H1 (cell line): ENCODE measurements around the gene PPP1R2. TPM values are rescaled to one million over a fixed set of nuclear protein-coding genes. Genes with fewer than 3 reads are reported as not detected.

Source experiments
- ASH2L ChIP-seq: fragments of 200-600, 300-600 bp; sonication (generic); IDR thresholded peaks from one replicate; pipeline ENCODE4 v1.7.1; 2017; ENCODE audit warnings: low read length
- CBX8 ChIP-seq: fragments of 300-800, 300-1000 bp; sonication (generic); IDR thresholded peaks from 2 replicates; pipeline ENCODE4 v1.7.1; 2016; ENCODE audit warnings: low read depth, low read length, borderline replicate concordance
- NANOG ChIP-seq: IDR thresholded peaks from 2 replicates; pipeline ENCODE4 v1.6.1; 2011; ENCODE audit warnings: low read length, low read depth, mild to moderate bottlenecking, inconsistent platforms; ENCODE audit not compliant: insufficient read depth, poor library complexity, severe bottlenecking
- POLR2A ChIP-seq, 2 experiments: IDR thresholded peaks; 1 replicate in 1 of 2; 2 replicates in 1 of 2; pipeline ENCODE4 v1.6.1; 2011; ENCODE audit warnings: low read depth in 2 of 2, low read length in 2 of 2, mild to moderate bottlenecking in 2 of 2; ENCODE audit errors: control extremely low read depth in 1 of 2
- polyA plus RNA-seq, 7 experiments: library from polyadenylated mRNA; depleted of rRNA in 3 of 7; stranded (reverse) in 5 of 7; unstranded in 2 of 7; fragments of >200 nt in 5 of 7; fragments of 200-250 nt in 2 of 7; gene quantifications; 1 replicate in 5 of 7; 2 replicates in 1 of 7; 4 replicates in 1 of 7; pipeline versions ENCODE4 v1.2.1 to v1.2.3, GENCODE V29; 2011 to 2013; ENCODE audit warnings: missing spikeins in 2 of 7, mixed read lengths in 2 of 7
- total RNA-seq: library from RNA; stranded (reverse); fragmentation: NEBNext Ultra II Directional; extraction: Animal tissue kit (Norgen Biotek cat#: 25700); gene quantifications from 2 replicates; pipeline ENCODE4 v1.2.1, GENCODE V29; 2021
- TF ChIP-seq, protein P1 (sequence below): fragments of 300-600 bp; sonication (generic); IDR thresholded peaks from 2 replicates; pipeline ENCODE4 v1.7.1; 2012; ENCODE audit warnings: low read length, moderate library complexity, mild to moderate bottlenecking, inconsistent platforms; ENCODE audit not compliant: insufficient replicate concordance

Gene PPP1R2
- total and polyA plus RNA-seq, 2 of the 8 experiments (the other 6 are each of a cell fraction or from before 2014, with no cell fraction given) = 14.0 to 26.5 TPM

DNA sequence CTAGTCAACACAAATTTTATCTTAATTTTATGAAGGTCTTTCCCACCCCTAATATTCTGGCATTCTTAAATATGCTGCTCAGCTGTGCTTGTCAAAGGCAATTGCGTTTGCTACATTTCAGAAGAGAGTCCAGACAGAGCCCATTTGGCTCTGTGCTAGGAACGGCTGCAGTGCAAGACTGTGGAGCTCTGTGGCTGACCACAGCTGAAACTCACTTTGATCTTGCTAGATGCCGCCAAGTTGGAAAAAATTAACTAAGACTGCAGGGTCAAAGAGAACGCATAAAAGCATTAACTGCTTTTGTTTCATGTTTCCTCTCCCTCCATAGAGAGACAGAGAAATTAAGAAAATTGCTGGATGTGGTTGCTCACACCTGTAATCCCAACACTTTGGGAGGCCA is 7.6 kb upstream of the PPP1R2 start (continued):
- TF ChIP-seq, protein P1, sequence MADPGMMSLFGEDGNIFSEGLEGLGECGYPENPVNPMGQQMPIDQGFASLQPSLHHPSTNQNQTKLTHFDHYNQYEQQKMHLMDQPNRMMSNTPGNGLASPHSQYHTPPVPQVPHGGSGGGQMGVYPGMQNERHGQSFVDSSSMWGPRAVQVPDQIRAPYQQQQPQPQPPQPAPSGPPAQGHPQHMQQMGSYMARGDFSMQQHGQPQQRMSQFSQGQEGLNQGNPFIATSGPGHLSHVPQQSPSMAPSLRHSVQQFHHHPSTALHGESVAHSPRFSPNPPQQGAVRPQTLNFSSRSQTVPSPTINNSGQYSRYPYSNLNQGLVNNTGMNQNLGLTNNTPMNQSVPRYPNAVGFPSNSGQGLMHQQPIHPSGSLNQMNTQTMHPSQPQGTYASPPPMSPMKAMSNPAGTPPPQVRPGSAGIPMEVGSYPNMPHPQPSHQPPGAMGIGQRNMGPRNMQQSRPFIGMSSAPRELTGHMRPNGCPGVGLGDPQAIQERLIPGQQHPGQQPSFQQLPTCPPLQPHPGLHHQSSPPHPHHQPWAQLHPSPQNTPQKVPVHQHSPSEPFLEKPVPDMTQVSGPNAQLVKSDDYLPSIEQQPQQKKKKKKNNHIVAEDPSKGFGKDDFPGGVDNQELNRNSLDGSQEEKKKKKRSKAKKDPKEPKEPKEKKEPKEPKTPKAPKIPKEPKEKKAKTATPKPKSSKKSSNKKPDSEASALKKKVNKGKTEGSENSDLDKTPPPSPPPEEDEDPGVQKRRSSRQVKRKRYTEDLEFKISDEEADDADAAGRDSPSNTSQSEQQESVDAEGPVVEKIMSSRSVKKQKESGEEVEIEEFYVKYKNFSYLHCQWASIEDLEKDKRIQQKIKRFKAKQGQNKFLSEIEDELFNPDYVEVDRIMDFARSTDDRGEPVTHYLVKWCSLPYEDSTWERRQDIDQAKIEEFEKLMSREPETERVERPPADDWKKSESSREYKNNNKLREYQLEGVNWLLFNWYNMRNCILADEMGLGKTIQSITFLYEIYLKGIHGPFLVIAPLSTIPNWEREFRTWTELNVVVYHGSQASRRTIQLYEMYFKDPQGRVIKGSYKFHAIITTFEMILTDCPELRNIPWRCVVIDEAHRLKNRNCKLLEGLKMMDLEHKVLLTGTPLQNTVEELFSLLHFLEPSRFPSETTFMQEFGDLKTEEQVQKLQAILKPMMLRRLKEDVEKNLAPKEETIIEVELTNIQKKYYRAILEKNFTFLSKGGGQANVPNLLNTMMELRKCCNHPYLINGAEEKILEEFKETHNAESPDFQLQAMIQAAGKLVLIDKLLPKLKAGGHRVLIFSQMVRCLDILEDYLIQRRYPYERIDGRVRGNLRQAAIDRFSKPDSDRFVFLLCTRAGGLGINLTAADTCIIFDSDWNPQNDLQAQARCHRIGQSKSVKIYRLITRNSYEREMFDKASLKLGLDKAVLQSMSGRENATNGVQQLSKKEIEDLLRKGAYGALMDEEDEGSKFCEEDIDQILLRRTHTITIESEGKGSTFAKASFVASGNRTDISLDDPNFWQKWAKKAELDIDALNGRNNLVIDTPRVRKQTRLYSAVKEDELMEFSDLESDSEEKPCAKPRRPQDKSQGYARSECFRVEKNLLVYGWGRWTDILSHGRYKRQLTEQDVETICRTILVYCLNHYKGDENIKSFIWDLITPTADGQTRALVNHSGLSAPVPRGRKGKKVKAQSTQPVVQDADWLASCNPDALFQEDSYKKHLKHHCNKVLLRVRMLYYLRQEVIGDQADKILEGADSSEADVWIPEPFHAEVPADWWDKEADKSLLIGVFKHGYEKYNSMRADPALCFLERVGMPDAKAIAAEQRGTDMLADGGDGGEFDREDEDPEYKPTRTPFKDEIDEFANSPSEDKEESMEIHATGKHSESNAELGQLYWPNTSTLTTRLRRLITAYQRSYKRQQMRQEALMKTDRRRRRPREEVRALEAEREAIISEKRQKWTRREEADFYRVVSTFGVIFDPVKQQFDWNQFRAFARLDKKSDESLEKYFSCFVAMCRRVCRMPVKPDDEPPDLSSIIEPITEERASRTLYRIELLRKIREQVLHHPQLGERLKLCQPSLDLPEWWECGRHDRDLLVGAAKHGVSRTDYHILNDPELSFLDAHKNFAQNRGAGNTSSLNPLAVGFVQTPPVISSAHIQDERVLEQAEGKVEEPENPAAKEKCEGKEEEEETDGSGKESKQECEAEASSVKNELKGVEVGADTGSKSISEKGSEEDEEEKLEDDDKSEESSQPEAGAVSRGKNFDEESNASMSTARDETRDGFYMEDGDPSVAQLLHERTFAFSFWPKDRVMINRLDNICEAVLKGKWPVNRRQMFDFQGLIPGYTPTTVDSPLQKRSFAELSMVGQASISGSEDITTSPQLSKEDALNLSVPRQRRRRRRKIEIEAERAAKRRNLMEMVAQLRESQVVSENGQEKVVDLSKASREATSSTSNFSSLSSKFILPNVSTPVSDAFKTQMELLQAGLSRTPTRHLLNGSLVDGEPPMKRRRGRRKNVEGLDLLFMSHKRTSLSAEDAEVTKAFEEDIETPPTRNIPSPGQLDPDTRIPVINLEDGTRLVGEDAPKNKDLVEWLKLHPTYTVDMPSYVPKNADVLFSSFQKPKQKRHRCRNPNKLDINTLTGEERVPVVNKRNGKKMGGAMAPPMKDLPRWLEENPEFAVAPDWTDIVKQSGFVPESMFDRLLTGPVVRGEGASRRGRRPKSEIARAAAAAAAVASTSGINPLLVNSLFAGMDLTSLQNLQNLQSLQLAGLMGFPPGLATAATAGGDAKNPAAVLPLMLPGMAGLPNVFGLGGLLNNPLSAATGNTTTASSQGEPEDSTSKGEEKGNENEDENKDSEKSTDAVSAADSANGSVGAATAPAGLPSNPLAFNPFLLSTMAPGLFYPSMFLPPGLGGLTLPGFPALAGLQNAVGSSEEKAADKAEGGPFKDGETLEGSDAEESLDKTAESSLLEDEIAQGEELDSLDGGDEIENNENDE = no peak
- TF ChIP-seq POLR2A (IDR thresholded peaks at IDR 0.05; ENCODE audit: control extremely low read depth in 1 of 2, low read depth in 2 of 2, low read length in 2 of 2) (no peak), CBX8 (no peak), ASH2L (no peak), NANOG (no peak)
